ENCODE measurements around the gene UBL4B.

The UBL4B gene

DNA sequence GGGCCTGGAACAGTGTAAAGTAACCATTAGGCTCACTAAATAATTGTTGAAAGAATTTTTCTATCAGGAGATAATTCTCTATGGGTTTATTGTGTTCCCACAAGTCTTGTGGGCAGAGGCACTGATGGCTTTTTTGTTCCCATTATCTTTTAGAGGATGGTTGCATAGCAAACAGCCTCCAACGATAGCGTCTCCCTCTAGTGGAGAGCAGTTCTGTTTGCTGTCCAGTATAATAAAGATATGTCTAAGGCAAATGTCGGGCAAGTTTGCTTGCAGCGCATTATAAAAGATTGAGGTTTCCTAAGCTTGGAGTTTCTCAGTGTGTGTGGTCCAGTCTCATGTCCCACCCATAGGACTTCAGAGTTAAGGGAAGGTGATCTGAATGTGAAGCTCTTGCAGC lies 36.7 kb downstream of the UBL4B start:
- H3K4me3 ChIP-seq (ENCODE audit: low read depth, low read length), result no peak overlapping the region
- 0 out of 2 replicates have a peak, but pooled peaks have one; percentile 8 for TF ChIP-seq CTCF (IDR thresholded peaks at IDR 0.05; ENCODE audit: low read depth, low read length)

GRCh38 chr1:110150330-110151174 lies 38.3 kb downstream of the UBL4B start, which contains the start of gene SLC6A17:
Gene SLC6A17, plus strand, starts transcription at chr1:110150494. Its CDS starts 16,436 bp downstream, at chr1:110166930.
- peak within 1 kb of the TSS; percentile 14; the same call in 1 of the 2 replicates for H3K4me3 ChIP-seq (ENCODE audit: low read depth, low read length)
- TF ChIP-seq CTCF (IDR thresholded peaks at IDR 0.05; ENCODE audit: low read depth, low read length), result no peak

- TF ChIP-seq CTCF (IDR thresholded peaks at IDR 0.05; ENCODE audit: low read depth, low read length), result no peak
- H3K4me3 ChIP-seq (ENCODE audit: low read depth, low read length), result no peak overlapping the region
Measured at GRCh38 chr1:110151175-110151669, 39.0 kb downstream of the UBL4B start.

- no peak overlapping the region for H3K4me3 ChIP-seq (ENCODE audit: low read depth, low read length)
- TF ChIP-seq CTCF (IDR thresholded peaks at IDR 0.05; ENCODE audit: low read depth, low read length), result no peak
Measured at GRCh38 chr1:110152133-110152785, 40.0 kb downstream of the UBL4B start.

DNA sequence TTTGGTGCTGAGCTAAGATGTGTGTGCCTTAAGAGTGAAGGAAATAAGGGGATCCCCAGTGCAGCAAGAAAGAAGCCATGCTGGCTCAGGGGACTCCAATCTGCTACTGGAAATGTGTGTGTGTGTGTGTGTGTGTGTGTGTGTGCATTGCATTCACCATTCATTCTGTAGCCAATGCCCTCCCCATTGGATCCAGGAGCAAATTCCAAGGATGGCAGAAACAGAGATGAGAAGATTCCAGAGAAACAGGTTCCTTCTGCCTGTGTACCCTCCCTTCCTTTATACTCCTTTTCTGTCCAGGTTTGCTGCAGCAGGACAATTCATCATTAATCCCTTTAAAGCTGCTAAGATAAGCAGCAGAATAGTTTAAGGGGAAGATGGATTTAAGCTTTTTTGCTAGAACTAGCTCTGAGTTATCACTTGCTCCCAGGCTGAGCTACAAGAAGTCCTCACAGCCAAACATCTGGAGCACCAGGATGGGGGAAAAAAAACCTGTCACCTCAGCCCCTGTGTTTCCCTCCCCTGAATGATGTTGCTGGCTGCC lies 41.2 kb downstream of the UBL4B start:
- H3K4me3 ChIP-seq (ENCODE audit: low read depth, low read length), result no peak overlapping the region
- no peak for TF ChIP-seq CTCF (IDR thresholded peaks at IDR 0.05; ENCODE audit: low read depth, low read length)

DNA sequence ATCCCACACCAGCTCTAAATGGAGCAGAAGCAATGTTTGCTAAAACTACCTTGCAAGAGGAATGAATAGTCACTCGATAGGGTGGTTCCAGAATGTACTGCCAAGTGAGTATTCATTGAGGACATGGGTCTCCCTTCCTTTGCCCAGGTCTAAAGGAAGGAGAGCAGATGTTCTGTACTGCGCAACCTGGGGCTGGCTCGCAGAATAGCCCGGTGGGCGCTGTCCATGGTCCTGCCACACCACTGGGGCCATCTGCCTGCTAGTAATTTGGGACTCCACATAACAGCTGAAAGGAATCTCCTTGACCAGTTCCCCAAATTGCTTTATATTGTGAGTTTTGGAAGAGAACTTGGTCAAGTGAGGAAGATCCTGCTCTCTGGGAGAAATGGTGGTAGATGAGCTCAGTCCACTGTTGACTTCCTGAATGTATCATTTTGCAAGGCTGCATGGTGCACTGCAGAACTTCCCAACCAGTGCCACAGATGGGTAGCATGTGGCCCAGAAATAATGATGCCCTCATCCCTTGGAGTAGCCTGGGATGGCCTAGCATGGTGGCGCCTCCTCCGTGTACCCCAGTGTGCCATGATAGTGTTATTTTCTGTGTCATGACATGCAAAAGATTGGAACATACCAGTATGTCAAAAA lies 43.8 kb downstream of the UBL4B start:
- TF ChIP-seq CTCF (IDR thresholded peaks at IDR 0.05; ENCODE audit: low read depth, low read length), result no peak
- H3K4me3 ChIP-seq (ENCODE audit: low read depth, low read length), result no peak overlapping the region
